Stimulated activated CD8-positive, alpha-beta memory T cell treated with anti-CD3 and anti-CD28 coated beads, Interleukin-15, amount 100 ng/mL, for 4 hours (primary cell): Measurements from ENCODE around the gene GSC2.

Source experiments
- DNase-seq, 2 donors: peaks; one replicate each; pipeline ENCODE4 v3.0.0-alpha.2; 2020; ENCODE audit warnings: low read depth in 2 of 2

The GSC2 gene

GRCh38 chr22:19097518-19097917, 52.6 kb downstream of the GSC2 start:
- DNase-seq: no peak
